GM21447 (cell line): Measurements from ENCODE around the gene GSTA5.
"Not testable (repeated sequence)": the region's sequence is repeated elsewhere in the genome, so short reads cannot be mapped to it uniquely, and the experiment has no call there.

Experiments
- ATAC-seq: cut with Tn5 transposase; IDR thresholded peaks from one replicate; pipeline ENCODE4 v1.9.1; 2021; ENCODE audit not compliant: unreplicated experiment

Gene GSTA5

DNA sequence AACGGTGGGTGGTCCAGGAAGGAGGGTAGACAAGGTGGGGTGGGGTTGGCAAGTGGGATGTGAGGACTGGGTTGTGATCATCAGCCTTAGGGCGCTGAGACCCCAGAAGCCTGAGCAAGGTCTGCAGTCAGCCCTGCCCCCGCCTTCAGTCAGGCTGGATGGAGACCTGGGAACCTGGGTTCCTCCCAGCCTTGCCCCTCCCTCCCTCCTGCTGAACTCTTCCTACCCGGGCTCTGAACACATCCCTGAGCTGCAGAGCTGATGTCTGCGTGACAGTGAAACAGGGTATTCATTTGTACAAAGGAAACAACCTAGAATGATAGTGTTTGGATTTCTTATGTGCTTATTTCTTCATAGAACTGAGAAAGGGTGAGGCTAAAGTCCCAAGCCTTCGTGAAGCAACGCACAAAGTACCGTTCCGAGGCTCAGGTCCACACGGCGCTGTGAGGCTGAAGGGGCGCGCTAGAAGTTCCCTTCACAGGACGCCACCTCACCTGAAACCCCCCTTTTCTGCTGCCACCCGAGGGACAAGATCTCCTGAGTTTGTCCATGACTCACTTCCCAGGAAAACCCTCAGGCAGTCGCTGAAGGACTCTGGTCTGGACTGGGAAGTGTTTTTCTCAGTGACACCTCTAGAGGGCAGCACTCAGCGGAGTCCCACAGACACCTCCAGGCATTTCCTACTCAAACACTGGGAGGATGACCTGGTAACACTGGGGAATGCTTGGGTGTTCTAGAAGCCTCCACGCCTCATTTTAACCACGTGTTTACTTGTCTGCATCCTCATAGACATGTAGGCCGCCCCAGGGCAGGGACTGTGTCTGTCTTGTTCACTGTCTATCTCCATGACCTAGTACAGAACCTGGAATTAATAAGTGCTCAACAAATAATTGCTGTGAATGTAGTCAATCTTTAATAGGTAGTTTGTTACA, 1.2 kb downstream of the GSTA5 start:
- peak; percentile 83 for ATAC-seq

- no peak for ATAC-seq
These were observed 6.1 kb downstream of the GSTA5 start for GRCh38 chr6:52834481-52834880.

- not testable (repeated sequence) for ATAC-seq
These were observed 9.7 kb downstream of the GSTA5 start for GRCh38 chr6:52830869-52831268.

- no peak for ATAC-seq
These were observed 11.4 kb downstream of the GSTA5 start for GRCh38 chr6:52829046-52829817.

GRCh38 chr6:52828621-52829020, 12.0 kb downstream of the GSTA5 start:
- ATAC-seq: not testable (repeated sequence)

- not testable (repeated sequence) for ATAC-seq
These were observed 13.4 kb downstream of the GSTA5 start for GRCh38 chr6:52827073-52827783.

GRCh38 chr6:52826513-52826912, 14.1 kb downstream of the GSTA5 start:
- no peak for ATAC-seq

DNA sequence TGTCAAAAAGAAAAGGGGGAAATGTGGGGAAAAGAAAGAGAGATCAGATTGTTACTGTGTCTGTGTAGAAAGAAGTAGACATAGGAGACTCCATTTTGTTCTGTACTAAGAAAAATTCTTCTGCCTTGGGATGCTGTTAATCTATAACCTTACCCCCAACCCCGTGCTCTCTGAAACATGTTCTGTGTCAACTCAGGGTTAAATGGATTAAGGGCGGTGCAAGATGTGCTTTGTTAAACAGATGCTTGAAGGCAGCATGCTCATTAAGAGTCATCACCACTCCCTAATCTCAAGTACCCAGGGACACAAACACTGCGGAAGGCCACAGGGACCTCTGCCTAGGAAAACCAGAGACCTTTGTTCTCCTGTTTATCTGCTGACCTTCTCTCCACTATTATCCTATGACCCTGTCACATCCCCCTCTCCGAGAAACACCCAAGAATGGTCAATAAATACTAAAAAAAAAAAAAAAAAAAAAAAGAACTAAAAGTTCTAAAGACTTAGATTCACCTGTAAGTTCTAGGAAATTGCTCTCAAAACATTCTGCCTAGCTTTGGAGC, 14.6 kb downstream of the GSTA5 start:
- not testable (repeated sequence) for ATAC-seq

GRCh38 chr6:52825270-52825793, 15.3 kb downstream of the GSTA5 start:
- ATAC-seq: not testable (repeated sequence)

DNA sequence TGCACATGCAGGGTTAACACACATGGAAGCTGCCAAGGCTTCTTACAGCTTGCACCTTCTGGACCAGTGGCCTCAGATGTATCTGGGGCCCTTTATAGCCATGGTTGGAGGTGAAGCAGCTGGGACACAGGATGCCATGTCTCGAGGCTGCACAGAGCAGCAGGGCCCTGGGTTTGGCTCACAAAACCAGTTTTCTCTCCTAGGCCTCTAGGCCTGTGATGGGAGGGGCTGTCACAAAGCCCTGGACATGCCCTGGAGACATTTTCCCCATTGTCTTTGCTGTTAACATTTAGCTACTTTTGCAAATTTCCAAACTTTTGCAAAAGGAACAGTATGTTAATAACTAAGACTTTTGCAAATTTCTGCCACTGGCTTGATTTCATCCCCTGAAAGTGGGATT, 18.8 kb downstream of the GSTA5 start:
- ATAC-seq: no peak

DNA sequence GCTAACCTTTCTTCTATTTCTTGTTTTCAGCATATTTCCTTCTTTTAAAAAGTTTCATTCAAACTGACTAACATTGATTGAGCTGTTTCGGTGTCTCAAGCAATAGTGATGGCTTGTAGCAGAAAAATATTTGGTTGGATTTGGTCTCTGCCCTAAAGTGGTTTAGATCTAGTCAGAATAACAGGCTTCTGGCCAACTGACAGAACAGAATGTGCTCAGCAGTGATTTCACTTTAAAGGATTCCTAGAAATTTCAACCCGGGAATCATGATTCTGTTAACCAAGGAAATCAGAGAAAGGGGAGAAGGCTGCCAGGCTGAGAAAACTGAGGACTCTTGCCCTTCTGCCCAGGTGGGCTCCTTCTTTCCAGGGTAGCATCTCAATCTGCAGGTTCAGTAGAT, 20.4 kb downstream of the GSTA5 start:
- ATAC-seq: no peak

GRCh38 chr6:52815167-52816092, 25.2 kb downstream of the GSTA5 start:
- ATAC-seq: peak; percentile 82

DNA sequence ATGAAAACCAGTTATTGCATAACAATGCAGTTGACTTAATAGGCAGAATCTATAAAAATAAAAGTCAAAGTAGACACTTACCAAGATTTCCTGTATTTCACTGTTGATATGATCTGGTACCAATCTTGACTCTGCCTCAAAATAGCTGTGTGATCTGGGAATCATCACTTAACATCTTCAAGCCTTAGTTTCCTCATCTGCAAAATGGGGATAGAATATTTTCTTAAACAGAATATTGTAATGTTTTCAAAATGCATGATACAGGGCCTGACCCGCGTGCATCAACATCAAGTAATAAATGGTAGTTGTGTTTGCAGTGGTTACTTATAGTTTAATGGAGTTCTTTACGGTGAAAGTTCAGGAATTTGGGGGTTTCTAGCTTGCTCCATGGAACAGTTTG, 26.1 kb downstream of the GSTA5 start:
- not testable (repeated sequence) for ATAC-seq

DNA sequence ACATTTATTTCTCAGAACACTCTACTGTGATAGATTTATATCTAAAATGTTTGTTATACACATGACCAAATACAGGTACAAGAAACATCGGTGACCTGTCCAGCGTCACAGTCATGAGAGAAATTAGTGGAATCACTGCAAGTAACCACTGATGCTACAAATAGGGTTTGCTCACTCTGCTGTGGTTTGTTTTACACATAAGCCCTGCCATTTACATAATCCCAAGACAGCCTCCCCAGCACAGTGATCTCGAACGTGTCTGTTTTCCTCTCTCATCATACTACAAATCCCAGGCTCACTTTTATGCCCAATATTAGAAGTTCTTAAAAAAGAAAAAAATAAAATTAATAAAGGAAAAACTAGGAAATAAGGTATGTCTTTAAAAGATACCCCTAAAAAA, 30.8 kb downstream of the GSTA5 start:
- ATAC-seq: not testable (repeated sequence)

DNA sequence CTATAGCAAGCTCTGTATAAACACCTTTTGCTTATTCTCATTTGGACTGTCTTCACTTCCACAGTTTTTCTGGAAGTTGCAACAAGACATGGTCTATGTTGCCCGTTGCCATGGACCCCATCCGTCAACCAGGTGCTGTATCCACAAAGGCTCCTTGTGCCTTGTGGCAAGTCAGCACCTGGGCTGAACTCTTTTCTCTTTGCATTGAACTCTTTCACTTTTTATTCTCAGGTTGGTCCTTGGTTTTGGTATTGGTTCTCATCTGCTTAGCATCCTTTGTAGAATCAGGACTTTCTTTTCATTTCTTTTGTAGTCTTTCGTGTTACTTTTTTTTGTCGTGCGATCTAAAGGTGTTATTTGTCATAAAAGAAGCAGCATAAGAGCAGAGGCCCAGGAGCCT, 32.0 kb downstream of the GSTA5 start:
- ATAC-seq: no peak

DNA sequence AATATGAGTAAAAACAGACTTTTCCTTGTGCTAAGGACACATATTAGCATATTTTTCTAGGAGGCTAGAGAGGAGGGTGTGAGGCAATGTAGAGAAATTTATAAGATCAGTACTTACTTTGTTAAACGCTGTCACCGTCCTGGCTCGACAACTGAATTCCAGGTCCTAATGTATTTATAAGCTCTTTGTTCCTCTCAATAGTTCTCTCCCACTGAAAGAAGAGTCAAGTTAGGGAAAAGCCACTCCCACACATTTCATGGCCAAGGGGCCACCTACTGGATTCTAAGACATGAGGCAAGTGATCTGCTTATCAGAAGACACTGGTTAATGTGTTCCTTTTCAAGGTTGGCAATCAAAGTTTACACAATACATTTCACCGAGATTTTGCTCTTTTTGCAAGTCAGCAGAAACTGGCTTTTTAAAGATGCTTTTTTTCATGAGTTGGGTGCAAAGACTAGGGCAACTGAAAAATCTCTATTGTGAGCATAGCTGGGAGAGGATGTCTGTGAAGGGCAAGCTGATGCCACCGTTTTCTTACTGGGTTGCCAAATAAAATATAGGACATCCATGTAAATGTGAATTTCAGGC, 36.9 kb downstream of the GSTA5 start, which contains the start of gene GSTA1:
Gene GSTA1, minus strand, starts transcription at position 149 of the 588 bp plus-strand sequence. CDS start 4,549 bp downstream, outside the sequence.
- not testable (repeated sequence) for ATAC-seq

DNA sequence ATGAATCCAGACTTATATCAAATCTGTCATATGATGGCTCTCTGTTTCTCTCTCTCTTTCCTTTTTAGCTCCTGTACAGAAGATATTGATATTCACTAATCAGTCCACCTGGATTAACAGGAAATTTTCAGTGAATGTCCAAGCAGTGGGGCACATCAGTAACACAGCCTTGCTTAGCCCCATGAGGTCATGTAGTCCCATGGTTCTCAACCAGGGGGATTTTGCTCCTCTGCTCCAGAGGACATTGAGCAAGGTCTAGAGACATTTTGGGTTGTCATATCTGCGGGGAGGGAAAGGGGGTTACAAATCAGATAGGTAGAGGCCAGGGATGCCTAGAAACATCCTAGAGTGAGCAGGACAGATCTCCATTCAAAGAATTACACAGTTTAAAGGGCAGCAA, 37.8 kb downstream of the GSTA5 start:
- no peak for ATAC-seq

GRCh38 chr6:52801188-52801841, 39.3 kb downstream of the GSTA5 start:
- ATAC-seq: no peak

DNA sequence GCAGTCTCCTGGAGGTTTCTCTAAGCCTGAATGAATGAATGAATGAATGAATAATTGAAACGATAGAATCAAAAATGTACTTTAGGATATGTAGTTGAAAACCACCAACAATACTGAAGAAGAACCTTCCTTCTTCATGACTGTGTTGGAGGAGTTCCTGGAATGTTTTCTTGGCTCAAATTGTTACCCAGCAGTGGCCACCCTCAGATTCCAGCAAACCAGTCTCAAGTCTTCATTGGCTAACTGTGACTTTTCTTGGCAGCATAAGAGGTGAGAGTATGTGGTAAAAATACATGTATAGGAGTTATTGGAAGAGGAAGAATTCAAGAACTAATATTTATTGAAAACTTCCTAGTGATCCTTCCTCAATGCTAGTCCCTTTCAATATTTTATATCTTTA, 41.3 kb downstream of the GSTA5 start:
- not testable (repeated sequence) for ATAC-seq
